Common myeloid progenitor, CD34-positive (primary cell): Measurements from ENCODE around the gene KDM2A.

ENCODE experiments used
- CTCF ChIA-PET: fragments of 350-600 bp; sonication (Branson Sonifier 250); formaldehyde crosslinking; loops from one replicate; lab custom pipeline; 2021; ENCODE audit warnings: antibody characterized with exemption; lab: Charles Lee
- POLR2A ChIA-PET: fragments of 350-600 bp; sonication (Branson Sonifier 250); formaldehyde crosslinking; loops from one replicate; lab custom pipeline; 2021; ENCODE audit warnings: antibody characterized with exemption; lab: Charles Lee
- DNase-seq, 3 donors: peaks; one replicate each; pipeline versions ENCODE4 v3.0.0 to v3.0.0-alpha.2; 2013
- H3K27ac ChIP-seq, 2 experiments: 1 replicate in 1 of 2; 2 replicates in 1 of 2; pipeline ENCODE4 v1.7.0; 2013; ENCODE audit warnings: inconsistent platforms in 2 of 2, low read length in 2 of 2, mild to moderate bottlenecking in 2 of 2, low read depth in 1 of 2, moderate library complexity in 1 of 2; ENCODE audit not compliant: severe bottlenecking in 2 of 2, insufficient read depth in 1 of 2, poor library complexity in 1 of 2
- H3K27me3 ChIP-seq, 5 experiments: replicated peaks in 2 of 5; 1 replicate in 3 of 5; 2 replicates in 2 of 5; pipeline versions ENCODE4 v1.6.1 to v1.7.0; 2013; ENCODE audit warnings: low read length in 4 of 5, mild to moderate bottlenecking in 2 of 5, moderate library complexity in 2 of 5, inconsistent platforms in 1 of 5; ENCODE audit not compliant: insufficient read depth in 5 of 5, control insufficient read depth in 4 of 5
- H3K36me3 ChIP-seq, 4 experiments: 1 replicate in 2 of 4; 2 replicates in 2 of 4; pipeline versions ENCODE4 v1.6.1 to v1.7.0; 2013; ENCODE audit warnings: low read length in 3 of 4, control low read depth in 1 of 4, mild to moderate bottlenecking in 1 of 4; ENCODE audit not compliant: control insufficient read depth in 4 of 4, insufficient read depth in 4 of 4
- H3K4me1 ChIP-seq, 4 experiments: 1 replicate in 3 of 4; 2 replicates in 1 of 4; pipeline versions ENCODE4 v1.6.1 to v1.7.1; 2013; ENCODE audit warnings: low read length in 3 of 4, mild to moderate bottlenecking in 3 of 4, control low read depth in 1 of 4, inconsistent platforms in 1 of 4, moderate library complexity in 1 of 4; ENCODE audit not compliant: control insufficient read depth in 4 of 4, insufficient read depth in 4 of 4; ENCODE audit errors: control extremely low read depth in 1 of 4
- H3K4me3 ChIP-seq, 7 experiments: 1 replicate in 4 of 7; 2 replicates in 3 of 7; pipeline versions ENCODE4 v1.5.1 to v1.7.0; 2013; ENCODE audit warnings: mild to moderate bottlenecking in 7 of 7, low read length in 6 of 7, moderate library complexity in 6 of 7, inconsistent platforms in 2 of 7, low read depth in 2 of 7, control low read depth in 1 of 7; ENCODE audit not compliant: insufficient read depth in 4 of 7, control insufficient read depth in 1 of 7; ENCODE audit errors: extremely low read depth in 1 of 7
- H3K9me3 ChIP-seq, 5 experiments: 1 replicate in 4 of 5; 2 replicates in 1 of 5; pipeline versions ENCODE4 v1.6.1 to v1.7.1; 2013; ENCODE audit warnings: low read length in 4 of 5, mild to moderate bottlenecking in 2 of 5, inconsistent platforms in 1 of 5, low read depth in 1 of 5, moderate library complexity in 1 of 5; ENCODE audit not compliant: control insufficient read depth in 4 of 5, insufficient read depth in 2 of 5; ENCODE audit errors: control extremely low read depth in 1 of 5
- WGBS: methylation state at CpG from one replicate; pipeline ENCODE4 v1.1.5; 2013; ENCODE audit not compliant: insufficient coverage; 5-methylcytosine and 5-hydroxymethylcytosine counted together

KDM2A gene

GRCh38 chr11:67282155-67282875, 163.3 kb downstream of the KDM2A start:
- H3K4me1 ChIP-seq: peaks cover 0 to 99% (median 98%) of the 10 kb centered on the region in 4 experiments
- H3K27me3 ChIP-seq: no peaks in the 10 kb centered on the region
- DNase-seq: no peak
- peaks cover 7 to 95% (median 67%) of the 10 kb centered on the region in 4 experiments for H3K36me3 ChIP-seq
- peak overlapping the region; percentile 50 to 97 for H3K27ac ChIP-seq
- H3K9me3 ChIP-seq: no peaks in the 10 kb centered on the region
- CTCF ChIA-PET: interaction anchor here (1.2 to 6.5 kb wide), 6 partner anchors 12 to 100 kb away, joined by 3 to 63 read pairs (median 6); partner anchors contain the start of genes GRK2 and SSH3
- POLR2A ChIA-PET: interaction anchor here (1.2 to 1.4 kb wide), 2 partner anchors 11 to 35 kb away, joined by 3 to 5 read pairs; no protein-coding TSS in a partner anchor
- H3K4me3 ChIP-seq: no peak overlapping the region
- WGBS: 86% methylated on average over 13 of the region's 20 CpGs

DNA sequence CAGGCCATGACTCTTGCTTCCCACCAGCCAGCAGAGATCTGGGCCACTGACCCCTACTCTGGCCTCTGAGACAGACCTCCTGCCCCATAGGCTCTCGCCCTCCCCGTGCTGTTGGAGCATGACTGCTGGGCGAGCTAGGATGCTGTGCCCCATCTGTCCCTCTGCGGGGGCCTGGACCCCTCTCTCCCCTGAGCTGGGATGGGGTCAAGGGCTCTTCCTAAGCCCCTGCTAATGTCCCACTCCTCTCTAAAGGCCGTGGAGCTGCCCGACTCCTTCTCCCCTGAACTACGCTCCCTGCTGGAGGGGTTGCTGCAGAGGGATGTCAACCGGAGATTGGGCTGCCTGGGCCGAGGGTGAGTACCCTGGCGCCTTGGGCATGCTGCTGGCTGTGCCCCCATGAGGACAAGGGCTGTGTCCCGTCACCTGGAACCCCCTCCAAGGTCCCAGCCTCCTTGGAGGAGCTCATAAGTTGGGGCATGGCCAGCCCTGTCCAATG, 163.9 kb downstream of the KDM2A start:
- DNase-seq: no peak
- no peaks in the 10 kb centered on the region for H3K27me3 ChIP-seq
- ChIA-PET POLR2A (interaction anchor here (0.7 to 1.4 kb wide), 3 partner anchors 11 to 35 kb away, joined by 3 to 5 read pairs (median 3); partner anchors contain the start of gene GRK2), CTCF (interaction anchor here (1.2 to 6.5 kb wide), 7 partner anchors 12 to 100 kb away, joined by 3 to 63 read pairs (median 5); partner anchors contain the start of genes GRK2 and SSH3)
- WGBS: 93% methylated on average over 9 of the region's 11 CpGs
- H3K4me3 ChIP-seq: no peak overlapping the region
- H3K27ac ChIP-seq: peak overlapping the region; percentile 50 to 97
- peaks cover 7 to 98% (median 67%) of the 10 kb centered on the region in 4 experiments for H3K36me3 ChIP-seq
- peaks cover 0 to 100% (median 100%) of the 10 kb centered on the region in 4 experiments for H3K4me1 ChIP-seq
- no peaks in the 10 kb centered on the region for H3K9me3 ChIP-seq

- peaks cover 7 to 92% (median 67%) of the 10 kb centered on the region in 4 experiments for H3K36me3 ChIP-seq
- DNase-seq: no peak
- ChIA-PET POLR2A (interaction anchor here (0.7 to 1.3 kb wide), 4 partner anchors 17 to 34 kb away, joined by 3 to 7 read pairs (median 3); partner anchors contain the start of gene GRK2), CTCF (interaction anchor here (1.2 to 6.5 kb wide), 7 partner anchors 13 to 99 kb away, joined by 3 to 63 read pairs (median 5); partner anchors contain the start of genes GRK2 and SSH3)
- H3K4me1 ChIP-seq: peaks cover 0 to 100% (median 99%) of the 10 kb centered on the region in 4 experiments
- no peaks in the 10 kb centered on the region for H3K9me3 ChIP-seq
- no peaks in the 10 kb centered on the region for H3K27me3 ChIP-seq
- 83% methylated on average over 12 of the region's 13 CpGs for WGBS
- H3K4me3 ChIP-seq: no peak overlapping the region
- H3K27ac ChIP-seq: peak overlapping the region; percentile 50 to 97
These were observed 164.5 kb downstream of the KDM2A start for GRCh38 chr11:67283481-67283963.

GRCh38 chr11:67284811-67285540, 165.9 kb downstream of the KDM2A start:
- WGBS: 90% methylated on average over 30 of the region's 45 CpGs
- DNase-seq: peak in 1 of 3 donors; percentile 47
- POLR2A ChIA-PET: interaction anchor here (1.1 to 7.7 kb wide), 3 partner anchors 7 to 32 kb away, joined by 3 to 211 read pairs (median 7); no protein-coding TSS in a partner anchor
- Histone ChIP-seq H3K27ac (peak overlapping the region; percentile 25 to 97), H3K9me3 (no peaks in the 10 kb centered on the region), H3K4me3 (peak overlapping the region in 2 of 7 experiments; percentile 23 to 26), H3K4me1 (peaks cover 0 to 93% (median 91%) of the 10 kb centered on the region in 4 experiments), H3K27me3 (no peaks in the 10 kb centered on the region), H3K36me3 (peaks cover 6 to 77% (median 57%) of the 10 kb centered on the region in 4 experiments)
- CTCF ChIA-PET: interaction anchor here (1.0 to 6.5 kb wide), 3 partner anchors 9 to 21 kb away, joined by 3 to 63 read pairs (median 4); no protein-coding TSS in a partner anchor

- CTCF ChIA-PET: interaction anchor here (1.0 to 6.5 kb wide), 7 partner anchors 8 to 22 kb away, joined by 3 to 70 read pairs (median 5); partner anchors contain the start of gene GRK2
- peaks cover 0 to 93% (median 91%) of the 10 kb centered on the region in 4 experiments for H3K4me1 ChIP-seq
- 52% methylated on average over 26 of the region's 39 CpGs for WGBS
- no peaks in the 10 kb centered on the region for H3K27me3 ChIP-seq
- H3K9me3 ChIP-seq: no peaks in the 10 kb centered on the region
- peak in 2 of 3 donors; percentile 64 to 76 for DNase-seq
- H3K4me3 ChIP-seq: peak overlapping the region in 2 of 7 experiments; percentile 7 to 48
- POLR2A ChIA-PET: interaction anchor here (4.6 to 7.7 kb wide), 2 partner anchors 8 to 16 kb away, joined by 147 to 211 read pairs; partner anchors contain the start of gene GRK2
- peaks cover 2 to 76% (median 54%) of the 10 kb centered on the region in 4 experiments for H3K36me3 ChIP-seq
- peak overlapping the region; percentile 90 to 97 for H3K27ac ChIP-seq
These were observed 166.8 kb downstream of the KDM2A start for GRCh38 chr11:67285541-67286498.
